Endothelial cell (in vitro differentiated cells): ENCODE results near the gene NDUFAF5. TPM values are rescaled to one million over a fixed set of nuclear protein-coding genes. Genes with fewer than 3 reads are reported as not detected.

Source experiments
- DNase-seq: peaks from one replicate; pipeline ENCODE4 v3.0.0; 2021; ENCODE audit warnings: low spot score
- H3K27ac Mint-ChIP-seq: one replicate; pipeline ENCODE4 v1.8.0; 2021; ENCODE audit warnings: mixed read lengths, inconsistent platforms; ENCODE audit not compliant: unreplicated experiment
- H3K27me3 Mint-ChIP-seq: one replicate; pipeline ENCODE4 v1.8.0; 2021; ENCODE audit warnings: mild to moderate bottlenecking, moderate library complexity, mixed read lengths, inconsistent platforms; ENCODE audit not compliant: unreplicated experiment
- H3K36me3 Mint-ChIP-seq: one replicate; pipeline ENCODE4 v1.8.0; 2021; ENCODE audit warnings: mild to moderate bottlenecking, low read depth, mixed read lengths, inconsistent platforms; ENCODE audit not compliant: unreplicated experiment
- H3K4me1 Mint-ChIP-seq: one replicate; pipeline ENCODE4 v1.8.0; 2021; ENCODE audit warnings: mild to moderate bottlenecking, mixed read lengths, inconsistent platforms; ENCODE audit not compliant: unreplicated experiment
- H3K4me3 Mint-ChIP-seq: one replicate; pipeline ENCODE4 v1.8.0; 2021; ENCODE audit warnings: mild to moderate bottlenecking, mixed read lengths, inconsistent platforms; ENCODE audit not compliant: unreplicated experiment
- H3K9me3 Mint-ChIP-seq: one replicate; pipeline ENCODE4 v1.8.0; 2021; ENCODE audit warnings: mixed read lengths, inconsistent platforms; ENCODE audit not compliant: unreplicated experiment
- total RNA-seq: library from RNA; stranded (reverse); fragmentation: NEBNext Ultra II Directional; extraction: Animal tissue kit (Norgen Biotek cat#: 25700); gene quantifications from one replicate; pipeline ENCODE4 v1.2.1, GENCODE V29; 2021; ENCODE audit not compliant: unreplicated experiment
- TF ChIP-seq, protein P1 (sequence below): fragments of 200-600 bp; sonication (generic); IDR thresholded peaks from one replicate; pipeline ENCODE4 v1.5.0; 2021; ENCODE audit warnings: antibody characterized with exemption; ENCODE audit not compliant: unreplicated experiment

NDUFAF5 gene
- total RNA-seq, 1 donor from 2014 or later: 22.5 TPM

DNA sequence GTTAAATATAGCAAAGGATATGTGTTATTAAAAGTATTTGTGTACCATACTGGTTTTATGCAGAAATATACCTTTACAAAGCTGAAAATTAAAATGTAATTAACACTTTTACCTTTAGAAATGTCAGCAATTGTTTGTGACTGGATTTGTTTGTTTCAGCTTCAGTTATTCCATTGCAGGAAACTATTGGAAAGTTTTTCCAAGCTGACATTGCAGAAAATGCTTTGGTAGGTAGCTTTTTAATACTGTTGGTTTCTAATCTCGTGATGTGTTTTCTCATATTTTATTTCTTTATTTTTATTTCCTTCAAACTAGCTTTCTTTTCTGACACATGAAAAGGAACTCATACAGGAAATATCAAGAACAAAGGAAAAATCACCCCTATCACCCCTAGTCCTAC, 8.2 kb downstream of the NDUFAF5 start:
- H3K4me3 Mint-ChIP-seq: no peak overlapping the region
- H3K4me1 Mint-ChIP-seq: no peaks in the 10 kb centered on the region
- DNase-seq: no peak
- H3K27ac Mint-ChIP-seq: no peak overlapping the region
- H3K27me3 Mint-ChIP-seq: no peaks in the 10 kb centered on the region
- TF ChIP-seq, protein P1, sequence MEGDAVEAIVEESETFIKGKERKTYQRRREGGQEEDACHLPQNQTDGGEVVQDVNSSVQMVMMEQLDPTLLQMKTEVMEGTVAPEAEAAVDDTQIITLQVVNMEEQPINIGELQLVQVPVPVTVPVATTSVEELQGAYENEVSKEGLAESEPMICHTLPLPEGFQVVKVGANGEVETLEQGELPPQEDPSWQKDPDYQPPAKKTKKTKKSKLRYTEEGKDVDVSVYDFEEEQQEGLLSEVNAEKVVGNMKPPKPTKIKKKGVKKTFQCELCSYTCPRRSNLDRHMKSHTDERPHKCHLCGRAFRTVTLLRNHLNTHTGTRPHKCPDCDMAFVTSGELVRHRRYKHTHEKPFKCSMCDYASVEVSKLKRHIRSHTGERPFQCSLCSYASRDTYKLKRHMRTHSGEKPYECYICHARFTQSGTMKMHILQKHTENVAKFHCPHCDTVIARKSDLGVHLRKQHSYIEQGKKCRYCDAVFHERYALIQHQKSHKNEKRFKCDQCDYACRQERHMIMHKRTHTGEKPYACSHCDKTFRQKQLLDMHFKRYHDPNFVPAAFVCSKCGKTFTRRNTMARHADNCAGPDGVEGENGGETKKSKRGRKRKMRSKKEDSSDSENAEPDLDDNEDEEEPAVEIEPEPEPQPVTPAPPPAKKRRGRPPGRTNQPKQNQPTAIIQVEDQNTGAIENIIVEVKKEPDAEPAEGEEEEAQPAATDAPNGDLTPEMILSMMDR: no peak
- peaks cover 42% of the 10 kb centered on the region for H3K36me3 Mint-ChIP-seq
- no peaks in the 10 kb centered on the region for H3K9me3 Mint-ChIP-seq

DNA sequence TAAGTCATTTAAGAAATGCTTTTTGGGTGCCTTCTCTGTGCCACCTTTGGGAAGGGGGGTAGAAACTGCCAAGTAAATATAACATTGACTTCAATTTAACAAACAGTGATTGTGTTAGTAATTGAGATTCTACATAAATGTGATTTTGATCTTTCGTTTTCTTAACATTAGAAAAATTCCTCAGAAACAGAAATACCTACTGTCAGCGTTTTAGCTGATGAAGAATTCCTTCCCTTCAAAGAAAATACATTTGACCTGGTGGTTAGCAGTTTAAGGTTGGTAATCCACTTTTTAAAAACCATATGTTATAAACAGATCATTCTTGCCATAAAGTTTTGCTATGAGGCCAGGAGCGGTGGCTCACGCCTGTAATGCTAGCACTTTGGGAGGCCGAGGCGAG, 9.8 kb downstream of the NDUFAF5 start:
- no peaks in the 10 kb centered on the region for H3K27me3 Mint-ChIP-seq
- H3K36me3 Mint-ChIP-seq: peaks cover 42% of the 10 kb centered on the region
- H3K9me3 Mint-ChIP-seq: no peaks in the 10 kb centered on the region
- no peak overlapping the region for H3K4me3 Mint-ChIP-seq
- DNase-seq: no peak
- TF ChIP-seq, protein P1: no peak
- H3K4me1 Mint-ChIP-seq: no peaks in the 10 kb centered on the region
- no peak overlapping the region for H3K27ac Mint-ChIP-seq

DNA sequence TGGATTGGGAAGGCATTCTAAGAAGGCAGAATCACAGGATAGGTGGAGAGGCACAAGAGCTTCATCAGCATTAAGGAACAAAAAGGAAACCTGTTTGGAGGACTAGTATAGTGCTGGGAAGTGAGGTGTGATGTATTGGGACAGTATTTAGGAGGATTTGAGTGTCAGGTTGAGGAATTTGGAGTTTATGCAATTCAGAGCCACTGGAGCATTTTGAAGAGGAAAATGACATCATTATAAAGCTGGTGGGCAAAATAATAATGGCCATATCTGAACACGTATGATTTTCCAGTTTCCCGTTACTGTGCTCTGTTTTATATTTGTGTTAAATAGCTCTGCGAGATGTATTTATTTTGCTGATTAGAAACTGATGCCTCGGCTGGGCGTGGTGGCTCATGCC, 14.2 kb downstream of the NDUFAF5 start:
- H3K36me3 Mint-ChIP-seq: peaks cover 28% of the 10 kb centered on the region
- H3K4me3 Mint-ChIP-seq: no peak overlapping the region
- TF ChIP-seq, protein P1: no peak
- no peaks in the 10 kb centered on the region for H3K27me3 Mint-ChIP-seq
- no peaks in the 10 kb centered on the region for H3K9me3 Mint-ChIP-seq
- H3K4me1 Mint-ChIP-seq: no peaks in the 10 kb centered on the region
- no peak for DNase-seq
- no peak overlapping the region for H3K27ac Mint-ChIP-seq

DNA sequence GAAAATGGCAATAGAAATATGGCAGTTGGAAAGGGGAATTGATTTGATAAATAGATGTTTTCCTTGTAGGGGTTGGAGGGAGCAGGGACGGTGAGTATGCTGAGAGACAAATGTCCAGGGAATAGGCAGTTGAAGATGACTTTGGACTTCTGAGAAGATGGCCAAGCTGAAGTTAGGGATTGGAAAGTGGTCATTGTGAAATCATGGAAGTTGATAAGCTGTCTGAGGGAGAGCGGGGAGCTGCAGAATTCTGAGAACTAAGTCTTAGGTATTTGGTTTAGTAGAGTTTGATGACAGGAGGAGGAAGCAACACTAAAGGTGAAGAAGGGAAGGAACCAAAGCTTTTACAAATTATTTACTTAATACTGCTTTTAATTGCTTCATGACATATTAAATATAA, 15.1 kb downstream of the NDUFAF5 start:
- no peak for DNase-seq
- H3K27me3 Mint-ChIP-seq: no peaks in the 10 kb centered on the region
- H3K27ac Mint-ChIP-seq: no peak overlapping the region
- H3K36me3 Mint-ChIP-seq: peaks cover 23% of the 10 kb centered on the region
- TF ChIP-seq, protein P1: no peak
- no peaks in the 10 kb centered on the region for H3K4me1 Mint-ChIP-seq
- H3K9me3 Mint-ChIP-seq: no peaks in the 10 kb centered on the region
- no peak overlapping the region for H3K4me3 Mint-ChIP-seq

DNA sequence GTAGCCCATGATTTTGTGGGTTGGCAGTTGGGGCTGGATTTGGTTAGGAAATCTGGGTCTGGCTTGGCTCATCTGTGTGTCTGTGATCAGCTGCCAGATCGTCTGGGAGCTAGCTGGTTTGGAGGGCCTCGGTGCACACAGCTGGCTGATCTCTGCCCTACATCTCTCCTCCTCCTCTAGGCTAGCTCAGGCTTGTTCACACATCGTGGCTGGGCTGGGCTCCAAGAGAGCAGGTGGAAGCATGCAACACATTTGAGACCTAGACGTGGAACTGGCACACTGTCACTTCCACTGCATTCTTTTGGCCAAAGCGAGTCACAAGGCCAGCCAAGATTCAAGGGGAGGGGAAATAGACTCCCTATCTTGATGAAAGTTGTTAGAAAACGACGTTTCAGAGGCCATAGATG, 15.9 kb downstream of the NDUFAF5 start:
- Mint-ChIP-seq H3K4me3 (no peak overlapping the region), H3K27ac (no peak overlapping the region), H3K9me3 (no peaks in the 10 kb centered on the region), H3K36me3 (peaks cover 17% of the 10 kb centered on the region), H3K4me1 (no peaks in the 10 kb centered on the region), H3K27me3 (no peaks in the 10 kb centered on the region)
- TF ChIP-seq, protein P1: no peak
- no peak for DNase-seq
